Measurements from ENCODE around the gene FOXN3. TPM values are rescaled to one million over a fixed set of nuclear protein-coding genes. Genes with fewer than 3 reads are reported as not detected.

The FOXN3 gene
- total RNA-seq, 1 donor from 2014 or later, result 34.5 TPM

GRCh38 chr14:89440986-89441909 is 24.2 kb upstream of the FOXN3 start:
- DNase-seq (ENCODE audit: low read depth), result no peak
- TF ChIP-seq CTCF (IDR thresholded peaks at IDR 0.05; ENCODE audit: insufficient read depth, low read length, poor library complexity, severe bottlenecking), result no peak
- no peak overlapping the region for H3K4me3 ChIP-seq (ENCODE audit: low read depth, low read length)
- H3K27me3 ChIP-seq (ENCODE audit: control insufficient read depth, insufficient read depth, low read length), result no peaks in the 10 kb centered on the region
- no peaks in the 10 kb centered on the region for H3K36me3 ChIP-seq (ENCODE audit: control insufficient read depth, insufficient read depth, low read length)

GRCh38 chr14:89435892-89436656 is 19.0 kb upstream of the FOXN3 start:
- no peak for DNase-seq (ENCODE audit: low read depth)

GRCh38 chr14:89435492-89435891 is 18.5 kb upstream of the FOXN3 start:
- Histone ChIP-seq H3K36me3 (ENCODE audit: control insufficient read depth, insufficient read depth, low read length) (no peaks in the 10 kb centered on the region), H3K4me3 (ENCODE audit: low read depth, low read length) (no peak overlapping the region), H3K27me3 (ENCODE audit: control insufficient read depth, insufficient read depth, low read length) (no peaks in the 10 kb centered on the region)
- no peak for TF ChIP-seq CTCF (IDR thresholded peaks at IDR 0.05; ENCODE audit: insufficient read depth, low read length, poor library complexity, severe bottlenecking)
- no peak for DNase-seq (ENCODE audit: low read depth)

More at GRCh38 chr14:89435892-89436656, 19.0 kb upstream of the FOXN3 start:
- Histone ChIP-seq H3K27me3 (ENCODE audit: control insufficient read depth, insufficient read depth, low read length) (no peaks in the 10 kb centered on the region), H3K4me3 (ENCODE audit: low read depth, low read length) (no peak overlapping the region), H3K36me3 (ENCODE audit: control insufficient read depth, insufficient read depth, low read length) (no peaks in the 10 kb centered on the region)
- no peak for TF ChIP-seq CTCF (IDR thresholded peaks at IDR 0.05; ENCODE audit: insufficient read depth, low read length, poor library complexity, severe bottlenecking)

- Histone ChIP-seq H3K4me3 (ENCODE audit: low read depth, low read length) (no peak overlapping the region), H3K36me3 (ENCODE audit: control insufficient read depth, insufficient read depth, low read length) (no peaks in the 10 kb centered on the region), H3K27me3 (ENCODE audit: control insufficient read depth, insufficient read depth, low read length) (no peaks in the 10 kb centered on the region)
- no peak for TF ChIP-seq CTCF (IDR thresholded peaks at IDR 0.05; ENCODE audit: insufficient read depth, low read length, poor library complexity, severe bottlenecking)
- DNase-seq (ENCODE audit: low read depth), result no peak
Observed at GRCh38 chr14:89432226-89432625, 15.2 kb upstream of the FOXN3 start.

GRCh38 chr14:89430391-89431236 is 13.6 kb upstream of the FOXN3 start:
- peak; percentile 45 for DNase-seq (ENCODE audit: low read depth)
- no peak for TF ChIP-seq CTCF (IDR thresholded peaks at IDR 0.05; ENCODE audit: insufficient read depth, low read length, poor library complexity, severe bottlenecking)
- Histone ChIP-seq H3K36me3 (ENCODE audit: control insufficient read depth, insufficient read depth, low read length) (no peaks in the 10 kb centered on the region), H3K27me3 (ENCODE audit: control insufficient read depth, insufficient read depth, low read length) (no peaks in the 10 kb centered on the region), H3K4me3 (ENCODE audit: low read depth, low read length) (no peak overlapping the region)

All from kidney epithelial cell (primary cell).